Uterus (tissue), 4 donors: ENCODE results near the gene NSMCE3. TPM values are rescaled to one million over a fixed set of nuclear protein-coding genes. Genes with fewer than 3 reads are reported as not detected.

Experiments
- DNase-seq, 2 donors: peaks; one replicate each; pipeline ENCODE4 v3.0.0-alpha.2; 2019 to 2020
- H3K27ac ChIP-seq, 2 donors: fragments of 200-600 bp; sonication (generic); 1 replicate in 1 of 2; 2 replicates in 1 of 2; pipeline ENCODE4 v1.5.1; 2016 to 2018
- H3K27me3 ChIP-seq, 2 donors: fragments of 200-600 bp; sonication (generic); one replicate each; pipeline ENCODE4 v1.5.1; 2018 to 2019; ENCODE audit warnings: control low read depth in 1 of 2
- H3K36me3 ChIP-seq, 2 donors: fragments of 200-600 bp; sonication (generic); one replicate each; pipeline ENCODE4 v1.5.1; 2019; ENCODE audit warnings: control low read depth in 1 of 2
- H3K4me1 ChIP-seq, 2 donors: fragments of 200-600 bp; sonication (generic); one replicate each; pipeline ENCODE4 v1.5.1; 2018 to 2019; ENCODE audit warnings: control low read depth in 1 of 2
- H3K4me3 ChIP-seq, 2 donors: fragments of 200-600 bp; sonication (generic); 1 replicate in 1 of 2; 2 replicates in 1 of 2; pipeline ENCODE4 v1.5.1; 2018 to 2019; ENCODE audit warnings: mild to moderate bottlenecking in 1 of 2
- H3K9me3 ChIP-seq, 2 donors: fragments of 200-600 bp; sonication (generic); one replicate each; pipeline ENCODE4 v1.5.1; 2019; ENCODE audit warnings: control low read depth in 1 of 2
- POLR2A ChIP-seq, 2 donors: fragments of 450-650 bp; IDR thresholded peaks; one replicate each; pipeline ENCODE4 v1.6.1; 2016; ENCODE audit warnings: antibody characterized with exemption in 2 of 2, mild to moderate bottlenecking in 1 of 2, moderate library complexity in 1 of 2
- intact Hi-C: fragments of 100-400 bp; cut with DNase I; formaldehyde crosslinking; loops from one replicate; pipeline ENCODE4 v1.15.1; 2023; ENCODE audit warnings: low total_unique reads
- small RNA-seq: library from RNA; depleted of rRNA; stranded (forward); fragments of <200 nt; gene quantifications from one replicate; pipeline ENCODE3, GENCODE V24; 2016
- total RNA-seq, 4 donors: library from RNA; depleted of rRNA in 3 of 4; stranded (reverse); fragments of >200 nt in 3 of 4; gene quantifications; one replicate each; pipeline versions ENCODE4 v1.1.0 to v1.2.4, GENCODE V29; 2014 to 2023
- TF ChIP-seq, protein P1 (sequence below), 4 experiments: fragments of 200-600 bp in 2 of 4; fragments of 450-650 bp in 2 of 4; sonication (generic) in 2 of 4; IDR thresholded peaks; one replicate each; pipeline ENCODE4 v1.5.1; 2016 to 2019; ENCODE audit warnings: antibody characterized with exemption in 4 of 4, mild to moderate bottlenecking in 2 of 4, moderate library complexity in 1 of 4
- donor health status: DM: yes; HTN: yes; CAD: no.

The NSMCE3 gene
- total RNA-seq, 4 donors from 2014 or later = 4.4 to 16.7 (median 9.5) TPM

DNA sequence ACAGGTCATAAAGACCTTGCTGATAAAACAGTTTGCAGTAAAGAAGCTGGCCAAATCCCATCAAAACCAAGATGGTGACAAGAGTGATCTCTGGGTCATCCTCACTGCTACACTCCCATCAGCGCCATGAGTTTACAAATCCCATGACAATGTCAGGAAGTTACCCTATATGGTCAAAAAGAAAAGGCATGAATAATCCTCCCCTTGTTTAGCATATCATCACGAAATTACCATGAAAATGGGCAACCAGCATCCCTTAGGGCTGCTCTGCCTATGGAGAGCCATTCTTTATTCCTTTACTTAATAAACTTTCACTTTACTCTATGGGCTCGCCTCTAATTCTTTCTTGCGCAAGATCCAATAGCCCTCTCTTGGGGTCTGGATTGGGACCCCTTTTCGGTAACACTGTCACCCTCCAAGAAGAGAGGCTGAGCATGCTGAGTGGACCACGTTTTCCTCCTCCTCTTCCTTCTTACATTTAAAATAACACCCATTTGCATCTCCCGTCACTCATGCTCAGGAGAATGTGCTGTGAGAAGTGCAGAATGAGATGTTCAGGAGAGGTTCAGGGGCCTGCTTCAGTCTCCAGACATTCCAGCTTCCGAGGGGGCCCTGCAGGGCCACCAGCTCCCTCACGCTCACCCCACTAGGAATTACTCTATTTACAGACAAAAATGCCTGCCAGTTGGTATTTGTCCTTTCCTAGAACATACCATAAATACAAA, 47.3 kb downstream of the NSMCE3 start:
- no peaks in the 10 kb centered on the region for H3K4me1 ChIP-seq
- H3K27ac ChIP-seq = no peak overlapping the region
- intact Hi-C loops = no loop called here
- no peaks in the 10 kb centered on the region for H3K9me3 ChIP-seq
- TF ChIP-seq, protein P1, sequence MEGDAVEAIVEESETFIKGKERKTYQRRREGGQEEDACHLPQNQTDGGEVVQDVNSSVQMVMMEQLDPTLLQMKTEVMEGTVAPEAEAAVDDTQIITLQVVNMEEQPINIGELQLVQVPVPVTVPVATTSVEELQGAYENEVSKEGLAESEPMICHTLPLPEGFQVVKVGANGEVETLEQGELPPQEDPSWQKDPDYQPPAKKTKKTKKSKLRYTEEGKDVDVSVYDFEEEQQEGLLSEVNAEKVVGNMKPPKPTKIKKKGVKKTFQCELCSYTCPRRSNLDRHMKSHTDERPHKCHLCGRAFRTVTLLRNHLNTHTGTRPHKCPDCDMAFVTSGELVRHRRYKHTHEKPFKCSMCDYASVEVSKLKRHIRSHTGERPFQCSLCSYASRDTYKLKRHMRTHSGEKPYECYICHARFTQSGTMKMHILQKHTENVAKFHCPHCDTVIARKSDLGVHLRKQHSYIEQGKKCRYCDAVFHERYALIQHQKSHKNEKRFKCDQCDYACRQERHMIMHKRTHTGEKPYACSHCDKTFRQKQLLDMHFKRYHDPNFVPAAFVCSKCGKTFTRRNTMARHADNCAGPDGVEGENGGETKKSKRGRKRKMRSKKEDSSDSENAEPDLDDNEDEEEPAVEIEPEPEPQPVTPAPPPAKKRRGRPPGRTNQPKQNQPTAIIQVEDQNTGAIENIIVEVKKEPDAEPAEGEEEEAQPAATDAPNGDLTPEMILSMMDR (IDR thresholded peaks at IDR 0.05) = no peak
- TF ChIP-seq POLR2A (IDR thresholded peaks at IDR 0.05) = no peak
- no peak overlapping the region for H3K4me3 ChIP-seq
- H3K27me3 ChIP-seq = no peaks in the 10 kb centered on the region
- H3K36me3 ChIP-seq = no peaks in the 10 kb centered on the region
- no peak for DNase-seq

DNA sequence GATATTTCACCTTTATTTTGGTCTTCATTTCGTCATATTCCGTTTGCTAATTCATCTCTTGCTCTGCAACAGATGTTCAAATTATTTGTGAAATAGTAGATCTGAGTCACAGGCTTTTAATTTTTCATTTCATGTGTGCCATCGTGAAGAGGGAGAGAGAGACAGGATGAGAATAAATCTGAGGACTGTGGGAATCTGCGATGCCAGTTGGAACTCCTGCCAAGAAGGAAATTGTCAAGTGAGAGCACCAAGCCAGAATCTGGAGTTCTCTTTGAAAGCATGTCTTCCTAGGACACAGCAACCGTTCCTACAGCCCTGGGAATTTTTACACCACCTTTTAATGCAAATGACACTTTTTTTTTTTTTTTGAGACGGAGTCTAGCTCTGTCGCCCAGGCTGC, 48.8 kb downstream of the NSMCE3 start:
- no peaks in the 10 kb centered on the region for H3K9me3 ChIP-seq
- no peak overlapping the region for H3K27ac ChIP-seq
- no peak for DNase-seq
- no peaks in the 10 kb centered on the region for H3K36me3 ChIP-seq
- intact Hi-C loops = no loop called here
- no peaks in the 10 kb centered on the region for H3K27me3 ChIP-seq
- no peak for TF ChIP-seq POLR2A (IDR thresholded peaks at IDR 0.05)
- TF ChIP-seq, protein P1 (IDR thresholded peaks at IDR 0.05) = no peak
- H3K4me3 ChIP-seq = no peak overlapping the region
- H3K4me1 ChIP-seq = no peaks in the 10 kb centered on the region

DNA sequence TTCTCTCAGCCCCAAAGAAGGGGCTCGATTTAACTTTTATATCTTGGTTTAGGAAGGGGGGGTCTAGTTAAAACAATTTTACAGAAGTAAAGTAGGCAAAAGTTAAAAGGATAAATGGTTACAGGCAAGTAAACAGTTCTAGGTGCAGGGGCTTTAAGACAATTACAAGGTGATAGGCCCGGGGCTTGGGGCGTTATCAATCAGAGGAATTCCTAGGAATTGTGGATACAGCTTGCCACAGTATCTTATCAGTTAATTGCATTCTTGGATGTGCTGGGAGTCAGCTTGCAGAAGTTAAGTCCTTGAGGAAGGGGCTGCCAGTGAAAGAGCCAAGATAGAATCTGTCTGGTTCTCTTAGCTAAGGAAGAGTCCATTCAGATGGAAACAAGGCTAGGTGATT, 52.7 kb downstream of the NSMCE3 start:
- Histone ChIP-seq H3K4me1 (no peaks in the 10 kb centered on the region), H3K4me3 (no peak overlapping the region), H3K27me3 (no peaks in the 10 kb centered on the region), H3K27ac (no peak overlapping the region), H3K9me3 (no peaks in the 10 kb centered on the region), H3K36me3 (no peaks in the 10 kb centered on the region)
- DNase-seq = no peak
- TF ChIP-seq POLR2A (IDR thresholded peaks at IDR 0.05) = no peak
- intact Hi-C loops = no loop called here

Small RNA genes within 50 kb of the gene (small RNA-seq; reads per million reads assigned to genes)
- not detected for gene RF00201
